ENCODE measurements around the gene EMP1. TPM values are rescaled to one million over a fixed set of nuclear protein-coding genes. Genes with fewer than 3 reads are reported as not detected.
A peak's percentile ranks its signal among the peaks of the same experiment; 100 is the strongest.

EMP1 gene
- 83.7 TPM for polyA plus RNA-seq (2012; ENCODE audit: insufficient read length, low read depth)

- TF ChIP-seq TAF1 (IDR thresholded peaks at IDR 0.05; ENCODE audit: borderline replicate concordance, insufficient read depth, low read length) (peak; percentile 67; the same call in 1 of the 2 replicates), SIN3A (IDR thresholded peaks at IDR 0.05; ENCODE audit: borderline replicate concordance, insufficient read depth, low read length) (peak; percentile 85; the same call in 1 of the 2 replicates), FOXP2 (optimal IDR thresholded peaks at IDR 0.05; ENCODE audit: borderline replicate concordance, extremely low read depth, extremely low read length, insufficient read depth) (peak; percentile 42), POLR2AphosphoS5 (IDR thresholded peaks at IDR 0.05; ENCODE audit: low read depth, low read length) (peak; percentile 89), REST (IDR thresholded peaks at IDR 0.05; ENCODE audit: insufficient read depth in 1 of 2, low read depth in 2 of 2, low read length in 2 of 2) (peak; percentile 38 to 69; a peak in 3 of 4 replicates)
Measured at GRCh38 chr12:13196130-13196921, at the start of gene EMP1. TSS of gene EMP1 (plus strand) at chr12:13196726. CDS start at chr12:13211511, 14,785 bp downstream.

- TF ChIP-seq FOXP2 (optimal IDR thresholded peaks at IDR 0.05; ENCODE audit: borderline replicate concordance, extremely low read depth, extremely low read length, insufficient read depth) = no peak
- no peak for TF ChIP-seq SIN3A (IDR thresholded peaks at IDR 0.05; ENCODE audit: borderline replicate concordance, insufficient read depth, low read length)
- TF ChIP-seq TAF1 (IDR thresholded peaks at IDR 0.05; ENCODE audit: borderline replicate concordance, insufficient read depth, low read length) = no peak
- no peak for TF ChIP-seq REST (IDR thresholded peaks at IDR 0.05; ENCODE audit: insufficient read depth in 1 of 2, low read depth in 2 of 2, low read length in 2 of 2)
- no peak for TF ChIP-seq POLR2AphosphoS5 (IDR thresholded peaks at IDR 0.05; ENCODE audit: low read depth, low read length)
Measured at GRCh38 chr12:13147688-13148484, 48.6 kb upstream of the EMP1 start.

- TF ChIP-seq REST (IDR thresholded peaks at IDR 0.05; ENCODE audit: insufficient read depth in 1 of 2, low read depth in 2 of 2, low read length in 2 of 2) (no peak), FOXP2 (optimal IDR thresholded peaks at IDR 0.05; ENCODE audit: borderline replicate concordance, extremely low read depth, extremely low read length, insufficient read depth) (no peak), TAF1 (IDR thresholded peaks at IDR 0.05; ENCODE audit: borderline replicate concordance, insufficient read depth, low read length) (no peak), POLR2AphosphoS5 (IDR thresholded peaks at IDR 0.05; ENCODE audit: low read depth, low read length) (no peak), SIN3A (IDR thresholded peaks at IDR 0.05; ENCODE audit: borderline replicate concordance, insufficient read depth, low read length) (no peak)
Measured at GRCh38 chr12:13148485-13148847, 48.1 kb upstream of the EMP1 start.

- TF ChIP-seq FOXP2 (optimal IDR thresholded peaks at IDR 0.05; ENCODE audit: borderline replicate concordance, extremely low read depth, extremely low read length, insufficient read depth) (no peak), REST (IDR thresholded peaks at IDR 0.05; ENCODE audit: insufficient read depth in 1 of 2, low read depth in 2 of 2, low read length in 2 of 2) (no peak), SIN3A (IDR thresholded peaks at IDR 0.05; ENCODE audit: borderline replicate concordance, insufficient read depth, low read length) (no peak), TAF1 (IDR thresholded peaks at IDR 0.05; ENCODE audit: borderline replicate concordance, insufficient read depth, low read length) (no peak), POLR2AphosphoS5 (IDR thresholded peaks at IDR 0.05; ENCODE audit: low read depth, low read length) (no peak)
Measured at GRCh38 chr12:13149411-13149810, 47.1 kb upstream of the EMP1 start.
